Liver (tissue), 9 donors: ENCODE results near the gene PRMT7. TPM values are rescaled to one million over a fixed set of nuclear protein-coding genes. Genes with fewer than 3 reads are reported as not detected.

ENCODE experiments used
- DNase-seq: peaks from one replicate; pipeline ENCODE4 v3.0.0-alpha.2; 2017; ENCODE audit warnings: low spot score
- H3K27ac ChIP-seq, 2 donors: one replicate each; pipeline ENCODE4 v1.7.0; 2013; ENCODE audit warnings: inconsistent platforms in 2 of 2, low read length in 2 of 2, control low read depth in 1 of 2, low read depth in 1 of 2, mild to moderate bottlenecking in 1 of 2
- H3K27me3 ChIP-seq, 4 donors: one replicate each; pipeline versions ENCODE4 v1.6.1 to v1.7.0; 2013; ENCODE audit warnings: low read length in 3 of 4, inconsistent platforms in 1 of 4, mild to moderate bottlenecking in 1 of 4, moderate library complexity in 1 of 4; ENCODE audit not compliant: control insufficient read depth in 4 of 4, insufficient read depth in 4 of 4
- H3K36me3 ChIP-seq, 4 donors: one replicate each; pipeline versions ENCODE4 v1.6.1 to v1.7.0; 2013; ENCODE audit warnings: low read length in 3 of 4, mild to moderate bottlenecking in 3 of 4, low read depth in 1 of 4, moderate library complexity in 1 of 4; ENCODE audit not compliant: control insufficient read depth in 4 of 4, insufficient read depth in 3 of 4
- H3K4me1 ChIP-seq, 4 donors: one replicate each; pipeline versions ENCODE4 v1.6.1 to v1.7.0; 2013; ENCODE audit warnings: low read length in 3 of 4, mild to moderate bottlenecking in 3 of 4, moderate library complexity in 1 of 4; ENCODE audit not compliant: control insufficient read depth in 4 of 4, insufficient read depth in 4 of 4
- H3K4me3 ChIP-seq, 3 donors: one replicate each; pipeline versions ENCODE4 v1.6.1 to v1.7.0; 2013; ENCODE audit warnings: low read length in 3 of 3, control low read depth in 1 of 3, low read depth in 1 of 3, mild to moderate bottlenecking in 1 of 3
- H3K9ac ChIP-seq, 2 donors: one replicate each; pipeline ENCODE4 v1.7.0; 2013; ENCODE audit warnings: low read length in 2 of 2, mild to moderate bottlenecking in 2 of 2, moderate library complexity in 2 of 2, control low read depth in 1 of 2, low read depth in 1 of 2
- H3K9me3 ChIP-seq, 4 donors: one replicate each; pipeline versions ENCODE4 v1.6.1 to v1.7.0; 2013; ENCODE audit warnings: low read length in 3 of 4; ENCODE audit not compliant: control insufficient read depth in 4 of 4
- EGR1 ChIP-seq, 2 donors: IDR thresholded peaks; 2 replicates each; pipeline ENCODE4 v1.6.1; 2016 to 2018; ENCODE audit warnings: antibody characterized with exemption in 2 of 2, low read depth in 2 of 2
- FOXA1 ChIP-seq: IDR thresholded peaks from 2 replicates; pipeline ENCODE4 v1.6.1; 2016; ENCODE audit warnings: antibody characterized with exemption
- FOXA2 ChIP-seq: IDR thresholded peaks from 2 replicates; pipeline ENCODE4 v1.6.1; 2016; ENCODE audit warnings: antibody characterized with exemption
- GABPA ChIP-seq, 2 donors: IDR thresholded peaks in 1 of 2; conservative IDR thresholded peaks in 1 of 2; 2 replicates each; pipeline ENCODE4 v1.6.1; 2016; ENCODE audit warnings: antibody characterized with exemption in 2 of 2, mild to moderate bottlenecking in 1 of 2, moderate library complexity in 1 of 2
- HNF4A ChIP-seq, 2 donors: conservative IDR thresholded peaks; 2 replicates each; pipeline ENCODE4 v1.6.1; 2016; ENCODE audit warnings: antibody characterized with exemption in 2 of 2, mild to moderate bottlenecking in 2 of 2
- HNF4G ChIP-seq: IDR thresholded peaks from 2 replicates; pipeline ENCODE4 v1.6.1; 2016; ENCODE audit warnings: antibody characterized with exemption
- JUND ChIP-seq, 2 donors: IDR thresholded peaks; 2 replicates each; pipeline ENCODE4 v1.6.1; 2016; ENCODE audit warnings: antibody characterized with exemption in 2 of 2
- NR2F2 ChIP-seq: IDR thresholded peaks from 2 replicates; pipeline ENCODE4 v1.6.1; 2016; ENCODE audit warnings: antibody characterized with exemption
- RAD21 ChIP-seq, 2 donors: IDR thresholded peaks; 2 replicates each; pipeline ENCODE4 v1.6.1; 2016; ENCODE audit warnings: antibody characterized with exemption in 2 of 2, mild to moderate bottlenecking in 2 of 2
- RXRA ChIP-seq, 2 donors: IDR thresholded peaks; 2 replicates each; pipeline ENCODE4 v1.6.1; 2017 to 2018; ENCODE audit warnings: antibody characterized with exemption in 2 of 2, mild to moderate bottlenecking in 1 of 2
- SP1 ChIP-seq: IDR thresholded peaks from 2 replicates; pipeline ENCODE4 v1.6.1; 2018; ENCODE audit warnings: antibody characterized with exemption, mild to moderate bottlenecking
- TAF1 ChIP-seq: conservative IDR thresholded peaks from 2 replicates; pipeline ENCODE4 v1.6.1; 2016; ENCODE audit warnings: antibody characterized with exemption, mild to moderate bottlenecking
- YY1 ChIP-seq: IDR thresholded peaks from 2 replicates; pipeline ENCODE4 v1.6.1; 2016; ENCODE audit warnings: antibody characterized with exemption, mild to moderate bottlenecking
- WGBS: extraction: QIAGEN DNeasy Blood & Tissue Kit; methylation state at CpG from one replicate; pipeline ENCODE4 v1.1.7; 2013; 5-methylcytosine and 5-hydroxymethylcytosine counted together
- polyA plus RNA-seq, 2 donors: library from polyadenylated mRNA; stranded (reverse) in 1 of 2; unstranded in 1 of 2; fragments of 200-250 nt in 1 of 2; fragments of >200 nt in 1 of 2; fragmentation: Nextera tagmentation in 1 of 2; extraction: Ambion mirVana in 1 of 2; gene quantifications; one replicate each; pipeline versions ENCODE4 v1.2.1 to v1.2.3, GENCODE V29; 2013 to 2015
- total RNA-seq, 2 donors: library from RNA; depleted of rRNA; stranded (reverse); fragments of >200 nt; gene quantifications; one replicate each; pipeline ENCODE4 v1.2.3, GENCODE V29; 2014
- TF ChIP-seq, protein P1 (sequence below): IDR thresholded peaks from 2 replicates; pipeline ENCODE4 v1.6.1; 2016; ENCODE audit warnings: antibody characterized with exemption
- TF ChIP-seq, protein P2 (sequence below): fragments of 150-350 bp; IDR thresholded peaks from 2 replicates; pipeline ENCODE4 v1.5.1; 2017; ENCODE audit warnings: improper control_type of control experiment, low read depth, low read length; ENCODE audit not compliant: missing input control
- TF ChIP-seq, protein P3 (sequence below): IDR thresholded peaks from 2 replicates; pipeline ENCODE4 v1.6.1; 2016; ENCODE audit warnings: antibody characterized with exemption
- TF ChIP-seq, protein P4 (sequence below): IDR thresholded peaks from 2 replicates; pipeline ENCODE4 v1.6.1; 2016; ENCODE audit warnings: antibody characterized with exemption, mild to moderate bottlenecking
- TF ChIP-seq, protein P5 (sequence below): IDR thresholded peaks from 2 replicates; pipeline ENCODE4 v1.6.1; 2016; ENCODE audit warnings: antibody characterized with exemption
- donor health status: healthy.
- donor health status: healthy.
- donor health status: healthy.
- donor health status: healthy.
- donor health status: healthy.

The PRMT7 gene
- total and polyA plus RNA-seq, 4 donors, result 10.7 to 31.5 (median 17.5) TPM

DNA sequence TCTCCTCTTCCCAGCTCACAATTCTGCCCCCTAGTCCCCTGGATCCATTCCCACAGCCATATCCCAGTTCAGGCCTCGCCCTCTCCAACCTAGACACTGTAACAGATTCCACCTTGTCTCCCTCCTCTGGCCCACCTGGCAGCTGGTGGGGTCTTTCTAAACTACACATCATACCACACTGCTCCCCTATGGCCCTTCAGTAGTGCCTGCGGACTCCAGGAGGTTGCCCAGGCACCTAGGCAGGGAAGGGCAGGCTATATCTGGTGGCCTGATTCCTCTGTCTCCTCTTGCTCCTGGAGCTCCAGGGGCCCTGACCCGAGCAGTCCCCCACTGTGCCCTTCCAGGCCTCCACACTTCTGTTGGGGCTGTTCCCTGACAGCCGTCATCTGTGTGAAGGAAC, 73.0 kb downstream of the PRMT7 start:
- H3K9ac ChIP-seq, result no peak overlapping the region
- no peak for DNase-seq
- no peak overlapping the region for H3K4me3 ChIP-seq
- TF ChIP-seq SP1, result no peak
- TF ChIP-seq, protein P1, sequence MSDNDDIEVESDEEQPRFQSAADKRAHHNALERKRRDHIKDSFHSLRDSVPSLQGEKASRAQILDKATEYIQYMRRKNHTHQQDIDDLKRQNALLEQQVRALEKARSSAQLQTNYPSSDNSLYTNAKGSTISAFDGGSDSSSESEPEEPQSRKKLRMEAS, result no peak
- TF ChIP-seq, protein P2, sequence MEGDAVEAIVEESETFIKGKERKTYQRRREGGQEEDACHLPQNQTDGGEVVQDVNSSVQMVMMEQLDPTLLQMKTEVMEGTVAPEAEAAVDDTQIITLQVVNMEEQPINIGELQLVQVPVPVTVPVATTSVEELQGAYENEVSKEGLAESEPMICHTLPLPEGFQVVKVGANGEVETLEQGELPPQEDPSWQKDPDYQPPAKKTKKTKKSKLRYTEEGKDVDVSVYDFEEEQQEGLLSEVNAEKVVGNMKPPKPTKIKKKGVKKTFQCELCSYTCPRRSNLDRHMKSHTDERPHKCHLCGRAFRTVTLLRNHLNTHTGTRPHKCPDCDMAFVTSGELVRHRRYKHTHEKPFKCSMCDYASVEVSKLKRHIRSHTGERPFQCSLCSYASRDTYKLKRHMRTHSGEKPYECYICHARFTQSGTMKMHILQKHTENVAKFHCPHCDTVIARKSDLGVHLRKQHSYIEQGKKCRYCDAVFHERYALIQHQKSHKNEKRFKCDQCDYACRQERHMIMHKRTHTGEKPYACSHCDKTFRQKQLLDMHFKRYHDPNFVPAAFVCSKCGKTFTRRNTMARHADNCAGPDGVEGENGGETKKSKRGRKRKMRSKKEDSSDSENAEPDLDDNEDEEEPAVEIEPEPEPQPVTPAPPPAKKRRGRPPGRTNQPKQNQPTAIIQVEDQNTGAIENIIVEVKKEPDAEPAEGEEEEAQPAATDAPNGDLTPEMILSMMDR, result no peak
- TF ChIP-seq, protein P3, sequence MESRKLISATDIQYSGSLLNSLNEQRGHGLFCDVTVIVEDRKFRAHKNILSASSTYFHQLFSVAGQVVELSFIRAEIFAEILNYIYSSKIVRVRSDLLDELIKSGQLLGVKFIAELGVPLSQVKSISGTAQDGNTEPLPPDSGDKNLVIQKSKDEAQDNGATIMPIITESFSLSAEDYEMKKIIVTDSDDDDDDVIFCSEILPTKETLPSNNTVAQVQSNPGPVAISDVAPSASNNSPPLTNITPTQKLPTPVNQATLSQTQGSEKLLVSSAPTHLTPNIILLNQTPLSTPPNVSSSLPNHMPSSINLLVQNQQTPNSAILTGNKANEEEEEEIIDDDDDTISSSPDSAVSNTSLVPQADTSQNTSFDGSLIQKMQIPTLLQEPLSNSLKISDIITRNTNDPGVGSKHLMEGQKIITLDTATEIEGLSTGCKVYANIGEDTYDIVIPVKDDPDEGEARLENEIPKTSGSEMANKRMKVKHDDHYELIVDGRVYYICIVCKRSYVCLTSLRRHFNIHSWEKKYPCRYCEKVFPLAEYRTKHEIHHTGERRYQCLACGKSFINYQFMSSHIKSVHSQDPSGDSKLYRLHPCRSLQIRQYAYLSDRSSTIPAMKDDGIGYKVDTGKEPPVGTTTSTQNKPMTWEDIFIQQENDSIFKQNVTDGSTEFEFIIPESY, result no peak
- TF ChIP-seq RXRA (IDR thresholded peaks at IDR 0.05), result no peak
- TF ChIP-seq FOXA2, result no peak
- no peak for TF ChIP-seq YY1
- no peak for TF ChIP-seq HNF4G
- TF ChIP-seq, protein P4, sequence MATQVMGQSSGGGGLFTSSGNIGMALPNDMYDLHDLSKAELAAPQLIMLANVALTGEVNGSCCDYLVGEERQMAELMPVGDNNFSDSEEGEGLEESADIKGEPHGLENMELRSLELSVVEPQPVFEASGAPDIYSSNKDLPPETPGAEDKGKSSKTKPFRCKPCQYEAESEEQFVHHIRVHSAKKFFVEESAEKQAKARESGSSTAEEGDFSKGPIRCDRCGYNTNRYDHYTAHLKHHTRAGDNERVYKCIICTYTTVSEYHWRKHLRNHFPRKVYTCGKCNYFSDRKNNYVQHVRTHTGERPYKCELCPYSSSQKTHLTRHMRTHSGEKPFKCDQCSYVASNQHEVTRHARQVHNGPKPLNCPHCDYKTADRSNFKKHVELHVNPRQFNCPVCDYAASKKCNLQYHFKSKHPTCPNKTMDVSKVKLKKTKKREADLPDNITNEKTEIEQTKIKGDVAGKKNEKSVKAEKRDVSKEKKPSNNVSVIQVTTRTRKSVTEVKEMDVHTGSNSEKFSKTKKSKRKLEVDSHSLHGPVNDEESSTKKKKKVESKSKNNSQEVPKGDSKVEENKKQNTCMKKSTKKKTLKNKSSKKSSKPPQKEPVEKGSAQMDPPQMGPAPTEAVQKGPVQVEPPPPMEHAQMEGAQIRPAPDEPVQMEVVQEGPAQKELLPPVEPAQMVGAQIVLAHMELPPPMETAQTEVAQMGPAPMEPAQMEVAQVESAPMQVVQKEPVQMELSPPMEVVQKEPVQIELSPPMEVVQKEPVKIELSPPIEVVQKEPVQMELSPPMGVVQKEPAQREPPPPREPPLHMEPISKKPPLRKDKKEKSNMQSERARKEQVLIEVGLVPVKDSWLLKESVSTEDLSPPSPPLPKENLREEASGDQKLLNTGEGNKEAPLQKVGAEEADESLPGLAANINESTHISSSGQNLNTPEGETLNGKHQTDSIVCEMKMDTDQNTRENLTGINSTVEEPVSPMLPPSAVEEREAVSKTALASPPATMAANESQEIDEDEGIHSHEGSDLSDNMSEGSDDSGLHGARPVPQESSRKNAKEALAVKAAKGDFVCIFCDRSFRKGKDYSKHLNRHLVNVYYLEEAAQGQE, result no peak
- TF ChIP-seq, protein P5, sequence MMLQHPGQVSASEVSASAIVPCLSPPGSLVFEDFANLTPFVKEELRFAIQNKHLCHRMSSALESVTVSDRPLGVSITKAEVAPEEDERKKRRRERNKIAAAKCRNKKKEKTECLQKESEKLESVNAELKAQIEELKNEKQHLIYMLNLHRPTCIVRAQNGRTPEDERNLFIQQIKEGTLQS, result no peak
- TF ChIP-seq GABPA (IDR thresholded peaks at IDR 0.05 in 1 of 2, conservative IDR thresholded peaks at IDR 0.05 in 1 of 2), result no peak
- no peak for TF ChIP-seq JUND (IDR thresholded peaks at IDR 0.05)
- no peak for TF ChIP-seq RAD21 (IDR thresholded peaks at IDR 0.05)
- TF ChIP-seq HNF4A (conservative IDR thresholded peaks at IDR 0.05), result no peak
- TF ChIP-seq TAF1, result no peak
- TF ChIP-seq FOXA1, result no peak
- TF ChIP-seq EGR1 (IDR thresholded peaks at IDR 0.05; ENCODE audit: low read depth in 2 of 2), result no peak
- no peak for TF ChIP-seq NR2F2
- peaks cover 14 to 38% (median 29%) of the 10 kb centered on the region in 4 donors for H3K4me1 ChIP-seq
- H3K36me3 ChIP-seq, result no peaks in the 10 kb centered on the region
- H3K27me3 ChIP-seq, result no peaks in the 10 kb centered on the region
- no peaks in the 10 kb centered on the region for H3K9me3 ChIP-seq
- WGBS, result 92% methylated on average over 4 of the region's 4 CpGs
- no peak overlapping the region for H3K27ac ChIP-seq
